ENCODE data around the gene CXCR5.

The CXCR5 gene

DNA sequence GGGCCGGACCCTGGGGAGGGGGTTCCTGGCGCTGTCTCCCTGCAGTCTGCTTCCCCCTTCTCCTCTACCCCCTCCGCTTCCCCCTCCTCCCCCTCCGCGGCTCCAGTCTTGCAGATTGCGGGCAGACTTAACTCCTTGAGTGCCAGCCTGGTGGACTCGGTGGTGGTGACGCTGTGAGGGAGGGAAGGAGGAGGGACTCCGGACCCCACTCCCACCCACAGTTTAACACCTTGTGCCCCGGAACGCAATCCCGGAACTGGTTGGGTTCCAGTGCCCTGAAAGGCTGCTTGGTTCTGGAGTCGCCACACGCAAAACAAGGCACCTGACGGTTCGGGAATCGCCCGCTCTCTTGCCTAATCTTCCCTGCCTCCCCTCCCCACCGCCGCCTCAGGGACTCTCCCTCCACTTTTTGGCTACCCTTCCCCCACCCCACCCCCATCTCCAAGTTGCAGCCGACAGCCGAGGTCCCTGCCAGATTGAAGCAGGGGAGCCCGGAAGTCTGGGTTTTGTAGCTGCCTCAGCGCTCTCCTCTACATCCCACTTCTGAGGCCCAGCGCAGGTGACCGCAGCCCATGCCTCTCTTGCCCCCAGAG lies 45.9 kb downstream of the CXCR5 start:
- peak; percentile 86 for DNase-seq

DNA sequence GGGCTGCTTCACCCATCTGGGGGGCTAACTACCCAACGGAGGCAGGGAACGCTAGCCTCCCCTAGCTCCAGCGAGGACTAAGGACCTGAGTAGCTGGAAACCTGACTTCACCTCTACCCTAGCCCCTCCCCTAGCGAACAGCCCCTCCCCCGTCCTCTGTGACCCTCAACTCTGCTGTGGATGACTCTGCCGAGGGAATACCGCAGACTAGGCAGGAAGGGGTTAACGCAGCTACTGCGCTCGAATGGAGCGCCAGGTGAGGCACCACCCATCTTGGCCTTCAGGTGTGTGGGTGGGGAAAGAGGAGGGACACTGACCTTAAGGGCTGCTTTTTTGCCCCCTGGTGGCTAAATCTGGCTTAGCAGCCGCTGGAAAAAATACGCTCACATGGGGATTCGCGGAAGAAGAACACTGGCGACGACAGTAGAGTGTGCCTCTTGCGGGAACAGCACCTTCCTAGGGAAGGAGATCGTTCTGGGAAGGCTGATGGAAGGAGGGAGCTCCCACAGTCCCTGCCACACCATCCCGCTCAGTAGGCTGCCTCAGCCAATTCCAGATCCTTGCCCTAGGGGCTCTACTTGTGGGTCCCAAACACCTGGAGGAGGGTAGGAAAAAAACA lies 46.5 kb downstream of the CXCR5 start:
- peak; percentile 88 for DNase-seq

DNA sequence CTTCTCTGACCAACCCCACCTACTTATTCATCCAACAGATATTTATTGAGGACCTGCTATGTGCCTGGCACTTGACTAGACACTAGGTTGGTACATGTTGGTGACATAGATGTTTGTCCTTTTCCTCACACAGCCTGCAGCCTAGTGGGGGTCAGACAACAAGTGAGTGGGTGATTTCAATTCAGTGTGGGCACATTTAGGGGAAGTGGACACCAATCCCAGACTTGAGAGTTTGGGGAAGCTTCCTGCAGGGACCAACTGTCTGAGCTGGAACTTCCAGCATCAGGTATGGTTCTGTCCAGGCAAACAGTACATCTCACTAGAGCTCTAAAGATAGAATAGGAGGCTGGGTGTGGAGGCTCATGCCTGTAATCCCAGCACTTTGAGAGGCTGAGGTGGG lies 47.9 kb downstream of the CXCR5 start:
- DNase-seq, result no peak

DNA sequence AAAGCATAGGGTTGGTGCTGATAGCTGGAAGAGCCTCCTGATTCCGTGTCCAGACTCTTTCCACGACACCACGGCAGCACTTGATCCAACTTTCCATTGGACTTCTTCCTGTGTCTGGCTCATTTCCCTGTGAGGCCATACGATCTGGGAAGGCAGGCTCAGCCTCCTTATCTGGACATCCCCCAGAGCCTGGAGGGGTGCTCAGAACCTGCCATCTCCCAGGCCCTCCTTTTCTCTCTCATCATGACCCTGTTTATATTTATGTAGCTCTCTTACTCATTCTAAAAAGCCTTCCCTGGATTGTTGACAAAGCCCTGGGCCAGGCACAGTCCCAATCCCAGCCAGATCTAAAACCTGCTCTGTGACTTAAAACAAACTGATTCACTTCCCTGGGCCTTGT lies 49.8 kb downstream of the CXCR5 start:
- no peak for DNase-seq

DNA sequence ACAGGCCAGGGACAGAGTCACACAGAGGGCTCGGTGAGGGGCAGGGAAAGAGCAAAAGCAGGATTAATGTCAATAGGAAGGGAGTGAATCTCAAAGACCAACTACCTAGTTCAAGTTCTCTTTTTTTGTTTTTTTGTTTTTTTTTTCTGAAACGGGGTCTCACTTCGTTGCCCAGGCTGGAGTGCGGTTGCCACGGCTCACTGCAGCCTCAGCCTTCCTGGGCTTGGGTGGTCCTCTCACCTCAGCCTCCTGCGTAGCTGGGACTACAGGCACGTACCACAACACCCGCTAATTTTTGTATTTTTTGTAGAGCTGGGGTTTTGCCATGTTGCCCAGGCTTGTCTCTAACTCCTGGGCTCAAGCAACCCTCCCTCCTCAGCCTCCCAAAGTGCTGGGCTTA lies 51.7 kb downstream of the CXCR5 start:
- no peak for DNase-seq

DNA sequence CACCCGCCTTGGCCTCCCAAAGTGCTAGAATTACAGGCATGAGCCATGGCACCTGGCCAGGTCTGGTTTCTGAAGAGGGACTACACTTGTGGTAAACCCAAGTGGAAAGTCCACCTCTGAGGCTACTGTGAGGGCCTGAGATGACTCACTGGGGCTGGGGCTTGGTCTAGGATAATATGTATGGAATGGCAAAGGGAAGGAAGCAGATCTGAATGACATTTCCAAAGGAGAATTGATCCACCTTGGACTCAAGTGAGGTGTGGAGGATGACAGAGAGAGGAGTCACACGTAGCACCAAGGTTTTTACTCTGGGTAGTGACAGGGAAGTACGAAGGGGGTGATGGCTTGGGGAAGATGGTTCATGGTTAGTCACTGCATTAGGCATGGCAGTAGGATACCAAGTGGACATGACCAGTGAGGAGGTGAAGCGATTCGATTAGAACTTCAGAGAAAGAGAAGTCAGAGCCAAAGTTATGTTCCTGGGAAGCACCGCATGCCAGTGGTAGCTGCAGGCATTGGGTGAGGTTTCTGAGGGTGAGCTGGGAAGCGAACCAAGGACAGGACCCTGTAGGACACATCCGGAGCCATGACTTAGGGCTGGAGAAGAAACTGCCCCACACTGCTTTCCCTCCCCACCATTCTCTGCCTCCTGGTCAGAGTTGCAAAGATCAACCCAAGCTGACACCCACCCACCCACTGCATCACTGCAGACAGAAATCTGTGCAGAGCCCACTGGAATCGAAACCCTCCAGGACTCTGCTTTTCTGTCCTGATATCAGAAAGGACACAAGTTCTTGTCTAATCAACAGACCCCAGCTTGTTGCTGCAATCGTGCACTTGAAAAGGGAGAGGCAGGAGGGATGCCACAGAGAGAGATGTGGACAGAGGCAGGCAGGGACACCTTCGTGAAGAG lies 55.1 kb downstream of the CXCR5 start:
- DNase-seq, result no peak

DNA sequence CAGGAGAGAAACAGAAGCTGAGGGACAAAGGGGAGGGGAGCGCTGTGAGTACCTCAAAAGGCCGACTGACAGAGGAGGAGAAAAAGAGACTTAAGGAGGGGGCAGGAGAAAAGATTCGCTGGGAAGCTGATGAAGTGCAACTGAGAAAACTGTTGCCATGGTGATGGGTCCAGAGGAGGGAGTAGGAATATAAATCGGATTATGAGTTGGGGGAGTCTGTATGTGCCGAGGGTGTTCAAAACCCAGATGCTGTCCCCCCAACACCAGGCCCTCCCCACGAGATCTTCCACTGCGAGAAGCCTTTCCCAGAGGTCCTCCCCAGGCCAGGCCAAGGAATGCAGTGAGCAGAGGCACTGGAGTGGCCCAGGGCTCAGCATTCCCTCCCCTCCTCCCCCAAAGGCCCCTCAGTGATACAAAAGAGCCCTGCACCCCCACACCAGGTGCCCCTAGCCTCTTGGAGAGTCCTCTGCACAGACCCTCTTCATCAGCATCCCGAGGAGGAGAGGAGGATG lies 55.8 kb downstream of the CXCR5 start:
- DNase-seq, result no peak

DNA sequence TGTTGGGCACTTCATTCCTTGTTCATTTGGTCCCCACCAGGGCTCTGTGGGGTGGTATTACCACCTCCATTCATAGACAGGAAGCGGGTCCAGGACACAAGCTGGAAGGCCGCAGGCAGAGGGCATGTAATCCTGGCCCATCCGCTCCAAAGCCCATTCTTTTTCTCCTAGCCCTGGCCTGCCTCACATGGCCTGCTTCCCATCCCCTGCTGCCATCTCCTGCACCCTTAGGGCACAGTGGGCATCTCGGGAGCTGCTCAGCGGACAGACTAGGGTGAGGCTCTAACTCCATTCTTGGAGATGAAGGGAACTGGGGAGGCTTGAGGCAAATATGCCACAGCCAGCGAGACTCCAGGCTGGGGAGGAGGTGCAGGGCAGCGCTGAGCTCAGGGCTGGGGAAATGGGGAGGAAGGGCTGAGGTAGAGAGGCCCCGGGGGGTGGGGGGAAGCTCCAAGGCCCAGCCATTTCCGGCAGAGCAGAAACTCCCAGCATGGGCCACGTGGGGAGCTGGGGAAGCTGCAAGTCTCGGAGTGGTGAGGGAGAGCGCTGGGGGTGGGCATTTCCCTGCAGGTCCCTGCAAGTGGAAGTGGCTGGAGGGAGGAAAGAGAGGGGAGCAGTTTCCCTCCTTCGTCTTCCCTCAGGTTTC lies 56.4 kb downstream of the CXCR5 start:
- DNase-seq, result peak; percentile 50

DNA sequence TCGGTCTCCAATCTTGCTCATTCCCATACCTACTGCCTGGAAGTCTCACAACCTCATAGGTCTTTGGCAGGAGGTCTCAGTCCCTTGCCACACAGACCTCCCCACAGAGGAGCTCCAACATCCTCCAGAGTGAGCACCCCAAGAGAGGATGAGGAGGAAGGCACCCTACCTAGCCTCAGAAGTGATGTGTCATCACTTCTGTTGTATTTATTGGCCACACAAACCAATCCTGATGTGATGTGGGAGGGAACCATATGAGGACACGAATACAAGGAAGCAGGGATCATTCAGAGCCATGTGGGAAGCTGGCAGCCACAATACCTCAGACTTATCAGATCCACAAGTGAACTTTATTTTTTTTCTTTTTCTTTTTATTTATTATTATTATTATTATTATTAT lies 63.4 kb downstream of the CXCR5 start:
- no peak for DNase-seq

All from CD4-positive, alpha-beta T cell treated with Interleukin-12 subunit alpha and Interleukin-12 subunit beta, for 1 hour (primary cell).